Naive B cell (primary cell): Measurements from ENCODE around the gene STK24. TPM values are rescaled to one million over a fixed set of nuclear protein-coding genes. Genes with fewer than 3 reads are reported as not detected.
"Not testable (repeated sequence)": the region's sequence is repeated elsewhere in the genome, so short reads cannot be mapped to it uniquely, and the experiment has no call there.

ENCODE experiments used
- ATAC-seq, 2 donors: fragments of 150-1000 bp; cut with Tn5 transposase; 2 replicates each; pipeline ENCODE4 v1.10.0; 2021; ENCODE audit warnings: low read depth in 2 of 2, mild to moderate bottlenecking in 2 of 2, moderate library complexity in 2 of 2
- DNase-seq: peaks from one replicate; pipeline ENCODE4 v3.0.0; 2022
- H3K27ac Mint-ChIP-seq, 6 donors: one replicate each; pipeline ENCODE4 v1.8.0; 2020 to 2022; ENCODE audit warnings: mild to moderate bottlenecking in 6 of 6, mixed read lengths in 6 of 6, moderate library complexity in 5 of 6, inconsistent platforms in 2 of 6
- H3K27me3 Mint-ChIP-seq, 3 donors: one replicate each; pipeline ENCODE4 v1.8.0; 2021 to 2022; ENCODE audit warnings: mixed read lengths in 3 of 3, mild to moderate bottlenecking in 1 of 3
- H3K36me3 Mint-ChIP-seq, 2 donors: one replicate each; pipeline ENCODE4 v1.8.0; 2020 to 2022; ENCODE audit warnings: mixed read lengths in 2 of 2, inconsistent platforms in 1 of 2, mild to moderate bottlenecking in 1 of 2
- H3K4me1 Mint-ChIP-seq, 3 donors: one replicate each; pipeline ENCODE4 v1.8.0; 2020 to 2022; ENCODE audit warnings: mixed read lengths in 3 of 3, inconsistent platforms in 1 of 3, mild to moderate bottlenecking in 1 of 3, moderate library complexity in 1 of 3
- H3K4me3 Mint-ChIP-seq, 8 donors: one replicate each; pipeline ENCODE4 v1.8.0; 2020 to 2022; ENCODE audit warnings: mild to moderate bottlenecking in 8 of 8, mixed read lengths in 8 of 8, moderate library complexity in 8 of 8, inconsistent platforms in 2 of 8
- H3K9me3 Mint-ChIP-seq, 7 donors: one replicate each; pipeline ENCODE4 v1.8.0; 2020 to 2022; ENCODE audit warnings: mixed read lengths in 7 of 7, mild to moderate bottlenecking in 5 of 7, inconsistent platforms in 2 of 7, moderate library complexity in 1 of 7
- polyA plus RNA-seq, 6 donors: library from polyadenylated mRNA; unstranded; fragments of 300-500 nt; fragmentation: Illumina TruSeq; gene quantifications; one replicate each; pipeline ENCODE4 v1.2.3, GENCODE V29; 2021; ENCODE audit warnings: low read depth in 6 of 6

The STK24 gene
- polyA plus RNA-seq, 6 donors from 2014 or later = 30.2 to 63.1 (median 37.2) TPM

GRCh38 chr13:98420554-98421175, 156.2 kb downstream of the STK24 start:
- no peaks in the 10 kb centered on the region for H3K4me1 Mint-ChIP-seq
- peaks cover 0 to 10% of the 10 kb centered on the region in 2 donors for H3K36me3 Mint-ChIP-seq
- H3K27ac Mint-ChIP-seq = no peak overlapping the region
- H3K4me3 Mint-ChIP-seq = no peak overlapping the region
- no peak for ATAC-seq
- H3K27me3 Mint-ChIP-seq = peaks cover 7 to 19% (median 18%) of the 10 kb centered on the region in 3 donors
- DNase-seq = no peak
- H3K9me3 Mint-ChIP-seq = peaks cover 4 to 12% (median 4%) of the 10 kb centered on the region in 7 donors

- H3K27ac Mint-ChIP-seq = no peak overlapping the region
- no peak for DNase-seq
- peaks cover 7 to 19% (median 18%) of the 10 kb centered on the region in 3 donors for H3K27me3 Mint-ChIP-seq
- H3K4me1 Mint-ChIP-seq = no peaks in the 10 kb centered on the region
- H3K9me3 Mint-ChIP-seq = peaks cover 4 to 12% (median 4%) of the 10 kb centered on the region in 7 donors
- no peak for ATAC-seq
- peaks cover 0 to 10% of the 10 kb centered on the region in 2 donors for H3K36me3 Mint-ChIP-seq
- no peak overlapping the region for H3K4me3 Mint-ChIP-seq
Measured at GRCh38 chr13:98419786-98420553, 156.9 kb downstream of the STK24 start.

GRCh38 chr13:98416408-98416807, 160.5 kb downstream of the STK24 start:
- ATAC-seq (no peak), DNase-seq (no peak)
- no peak overlapping the region for H3K4me3 Mint-ChIP-seq
- H3K27me3 Mint-ChIP-seq = peaks cover 7 to 26% (median 13%) of the 10 kb centered on the region in 3 donors
- peaks cover 0 to 10% of the 10 kb centered on the region in 2 donors for H3K36me3 Mint-ChIP-seq
- H3K9me3 Mint-ChIP-seq = peaks cover 4 to 12% (median 6%) of the 10 kb centered on the region in 7 donors
- peaks cover 6 to 9% (median 7%) of the 10 kb centered on the region in 3 donors for H3K4me1 Mint-ChIP-seq
- H3K27ac Mint-ChIP-seq = no peak overlapping the region

GRCh38 chr13:98415326-98416070, 161.4 kb downstream of the STK24 start:
- no peak for ATAC-seq
- Mint-ChIP-seq H3K27me3 (peaks cover 7 to 26% (median 17%) of the 10 kb centered on the region in 3 donors), H3K4me1 (peaks cover 6 to 13% (median 10%) of the 10 kb centered on the region in 3 donors)

GRCh38 chr13:98413796-98414195, 163.1 kb downstream of the STK24 start:
- no peak overlapping the region for H3K27ac Mint-ChIP-seq
- H3K9me3 Mint-ChIP-seq = peaks cover 4 to 12% (median 4%) of the 10 kb centered on the region in 7 donors
- DNase-seq = no peak
- peaks cover 6 to 13% (median 10%) of the 10 kb centered on the region in 3 donors for H3K4me1 Mint-ChIP-seq
- H3K4me3 Mint-ChIP-seq = no peak overlapping the region
- H3K27me3 Mint-ChIP-seq = peaks cover 7 to 37% (median 13%) of the 10 kb centered on the region in 3 donors
- H3K36me3 Mint-ChIP-seq = peaks cover 0 to 10% of the 10 kb centered on the region in 2 donors
- ATAC-seq = no peak

More at GRCh38 chr13:98415326-98416070, 161.4 kb downstream of the STK24 start:
- no peak overlapping the region for H3K4me3 Mint-ChIP-seq
- peaks cover 0 to 10% of the 10 kb centered on the region in 2 donors for H3K36me3 Mint-ChIP-seq
- peaks cover 4 to 12% (median 6%) of the 10 kb centered on the region in 7 donors for H3K9me3 Mint-ChIP-seq
- H3K27ac Mint-ChIP-seq = no peak overlapping the region
- DNase-seq = no peak

GRCh38 chr13:98413278-98413677, 163.6 kb downstream of the STK24 start:
- Mint-ChIP-seq H3K9me3 (peaks cover 4 to 12% (median 4%) of the 10 kb centered on the region in 7 donors), H3K4me1 (peaks cover 6 to 13% (median 10%) of the 10 kb centered on the region in 3 donors), H3K27ac (peak overlapping the region in 1 of 6 donors; percentile 6), H3K27me3 (peaks cover 7 to 37% (median 13%) of the 10 kb centered on the region in 3 donors)
- not testable (repeated sequence) for ATAC-seq, DNase-seq, H3K36me3 Mint-ChIP-seq, H3K4me3 Mint-ChIP-seq

GRCh38 chr13:98411617-98412265, 165.2 kb downstream of the STK24 start:
- Mint-ChIP-seq H3K36me3 (peaks cover 0 to 2% of the 10 kb centered on the region in 2 donors), H3K4me1 (peaks cover 6 to 13% (median 10%) of the 10 kb centered on the region in 3 donors), H3K9me3 (peaks cover 0 to 2% (median under 1%) of the 10 kb centered on the region in 7 donors), H3K27ac (no peak overlapping the region), H3K27me3 (peaks cover 7 to 30% (median 13%) of the 10 kb centered on the region in 3 donors), H3K4me3 (peak overlapping the region in 7 of 8 donors; percentile 17 to 68 (median 52))
- ATAC-seq = peak in 1 of 2 donors; percentile 37
- no peak for DNase-seq

GRCh38 chr13:98411013-98411412, 165.9 kb downstream of the STK24 start:
- no peaks in the 10 kb centered on the region for H3K36me3 Mint-ChIP-seq
- H3K4me1 Mint-ChIP-seq = peaks cover 6 to 13% (median 10%) of the 10 kb centered on the region in 3 donors
- no peak overlapping the region for H3K4me3 Mint-ChIP-seq
- H3K27ac Mint-ChIP-seq = no peak overlapping the region
- ATAC-seq (no peak), DNase-seq (no peak)
- peaks cover 0 to 2% (median 0%) of the 10 kb centered on the region in 7 donors for H3K9me3 Mint-ChIP-seq
- H3K27me3 Mint-ChIP-seq = peaks cover 7 to 27% (median 13%) of the 10 kb centered on the region in 3 donors

- H3K27me3 Mint-ChIP-seq = peaks cover 7 to 27% (median 13%) of the 10 kb centered on the region in 3 donors
- no peak for ATAC-seq
- no peak for DNase-seq
- no peaks in the 10 kb centered on the region for H3K36me3 Mint-ChIP-seq
- H3K4me1 Mint-ChIP-seq = peaks cover 6 to 13% (median 10%) of the 10 kb centered on the region in 3 donors
- H3K4me3 Mint-ChIP-seq = no peak overlapping the region
- no peak overlapping the region for H3K27ac Mint-ChIP-seq
- H3K9me3 Mint-ChIP-seq = peaks cover 0 to 2% (median 0%) of the 10 kb centered on the region in 7 donors
Measured at GRCh38 chr13:98410612-98411011, 166.3 kb downstream of the STK24 start.

GRCh38 chr13:98409281-98409680, 167.6 kb downstream of the STK24 start:
- DNase-seq = no peak
- Mint-ChIP-seq H3K9me3 (peaks cover 0 to 2% (median 0%) of the 10 kb centered on the region in 7 donors), H3K36me3 (no peaks in the 10 kb centered on the region), H3K4me1 (peaks cover 6 to 13% (median 10%) of the 10 kb centered on the region in 3 donors), H3K27me3 (peaks cover 7 to 27% (median 13%) of the 10 kb centered on the region in 3 donors), H3K27ac (no peak overlapping the region), H3K4me3 (no peak overlapping the region)
- ATAC-seq = no peak

- Mint-ChIP-seq H3K27ac (no peak overlapping the region), H3K9me3 (peaks cover 0 to 2% (median 0%) of the 10 kb centered on the region in 7 donors), H3K36me3 (no peaks in the 10 kb centered on the region), H3K4me1 (peaks cover 6 to 13% (median 10%) of the 10 kb centered on the region in 3 donors), H3K27me3 (peaks cover 6 to 23% (median 13%) of the 10 kb centered on the region in 3 donors), H3K4me3 (no peak overlapping the region)
- DNase-seq (no peak), ATAC-seq (no peak)
Measured at GRCh38 chr13:98407575-98407974, 169.3 kb downstream of the STK24 start.

GRCh38 chr13:98406971-98407370, 169.9 kb downstream of the STK24 start:
- H3K4me1 Mint-ChIP-seq = peaks cover 5 to 9% (median 9%) of the 10 kb centered on the region in 3 donors

More at GRCh38 chr13:98406971-98407370, 169.9 kb downstream of the STK24 start:
- no peak overlapping the region for H3K27ac Mint-ChIP-seq
- peak overlapping the region in 1 of 8 donors; percentile 54 for H3K4me3 Mint-ChIP-seq
- ATAC-seq = no peak
- DNase-seq = no peak
- peaks cover 0 to 2% (median 0%) of the 10 kb centered on the region in 7 donors for H3K9me3 Mint-ChIP-seq
- peaks cover 4 to 17% (median 9%) of the 10 kb centered on the region in 3 donors for H3K27me3 Mint-ChIP-seq
- no peaks in the 10 kb centered on the region for H3K36me3 Mint-ChIP-seq
